CD4-positive, alpha-beta T cell (primary cell): Measurements from ENCODE around the gene GPR37. TPM values are rescaled to one million over a fixed set of nuclear protein-coding genes. Genes with fewer than 3 reads are reported as not detected.

Source experiments
- ATAC-seq: fragments of 200-7000 bp; cut with Tn5 transposase; one replicate; pipeline ENCODE4 v1.10.0; 2022; ENCODE audit warnings: mild to moderate bottlenecking; ENCODE audit not compliant: poor library complexity
- CTCF ChIA-PET: fragments of 350-600 bp; sonication (Branson Sonifier 250); formaldehyde crosslinking; loops from one replicate; lab custom pipeline; 2021; ENCODE audit warnings: antibody characterized with exemption, inconsistent platforms; lab: Charles Lee
- POLR2A ChIA-PET: fragments of 350-600 bp; sonication (Branson Sonifier 250); formaldehyde crosslinking; loops from one replicate; lab custom pipeline; 2021; ENCODE audit warnings: antibody characterized with exemption, inconsistent platforms; lab: Charles Lee
- DNase-seq, 14 experiments: peaks; one replicate each; pipeline ENCODE4 v3.0.0-alpha.2; 2013 to 2020; ENCODE audit warnings: mixed read lengths in 2 of 14
- H3K27ac ChIP-seq, 2 donors: one replicate each; pipeline versions ENCODE4 v1.5.1 to v1.7.0; 2013; ENCODE audit warnings: low read length in 2 of 2, low read depth in 1 of 2, mild to moderate bottlenecking in 1 of 2
- H3K27me3 ChIP-seq, 2 experiments: 1 replicate in 1 of 2; 2 replicates in 1 of 2; pipeline versions ENCODE4 v1.6.1 to v1.7.0; 2013; ENCODE audit warnings: low read length in 2 of 2, control low read depth in 1 of 2, mild to moderate bottlenecking in 1 of 2, moderate library complexity in 1 of 2; ENCODE audit not compliant: insufficient read depth in 2 of 2, control insufficient read depth in 1 of 2
- H3K36me3 ChIP-seq: one replicate; pipeline ENCODE4 v1.6.1; 2013; ENCODE audit warnings: low read length, control low read depth; ENCODE audit not compliant: insufficient read depth
- H3K4me1 ChIP-seq: one replicate; pipeline ENCODE4 v1.6.1; 2013; ENCODE audit warnings: low read length, control low read depth; ENCODE audit not compliant: insufficient read depth
- H3K4me3 ChIP-seq: one replicate; pipeline ENCODE4 v1.5.1; 2013; ENCODE audit warnings: mild to moderate bottlenecking, low read length, moderate library complexity
- H3K9me3 ChIP-seq, 2 experiments: 1 replicate in 1 of 2; 2 replicates in 1 of 2; pipeline versions ENCODE4 v1.6.1 to v1.7.0; 2013; ENCODE audit warnings: low read length in 2 of 2, mild to moderate bottlenecking in 2 of 2, control low read depth in 1 of 2, moderate library complexity in 1 of 2; ENCODE audit not compliant: control insufficient read depth in 1 of 2, insufficient read depth in 1 of 2
- H3K27ac Mint-ChIP-seq: one replicate; pipeline ENCODE4 v1.8.0; 2020; ENCODE audit warnings: mixed read lengths
- H3K27me3 Mint-ChIP-seq: one replicate; pipeline ENCODE4 v1.8.0; 2021; ENCODE audit warnings: mixed read lengths
- H3K36me3 Mint-ChIP-seq: one replicate; pipeline ENCODE4 v1.8.0; 2021; ENCODE audit warnings: low read depth, mixed read lengths
- H3K4me1 Mint-ChIP-seq: one replicate; pipeline ENCODE4 v1.8.0; 2021; ENCODE audit warnings: low read depth, mixed read lengths
- H3K4me3 Mint-ChIP-seq: one replicate; pipeline ENCODE4 v1.8.0; 2020; ENCODE audit warnings: mild to moderate bottlenecking, mixed read lengths
- H3K9me3 Mint-ChIP-seq: one replicate; pipeline ENCODE4 v1.8.0; 2020; ENCODE audit warnings: mixed read lengths
- intact Hi-C, 2 experiments: fragments of 100-400 bp; cut with DNase I in 1 of 2; cut with micrococcal nuclease in 1 of 2; formaldehyde crosslinking; loops; one replicate each; pipeline versions ENCODE4 v1.15.1 to v1.9.0; 2023 to 2025; cut with DNase I, micrococcal nuclease
- total RNA-seq, 174 experiments: library from RNA in 2 of 174; stranded (reverse) in 2 of 174; gene quantifications; one replicate each; pipeline ENCODE4 v1.2.3 and lab custom pipeline; 2021 to 2026
- TF ChIP-seq, protein P1 (sequence below): fragments of 200-600 bp; IDR thresholded peaks from one replicate; pipeline ENCODE4 v1.8.0; 2022; ENCODE audit warnings: antibody characterized with exemption, mild to moderate bottlenecking

GPR37 gene
- total RNA-seq, 2 experiments from 2014 or later, result not detected

GRCh38 chr7:124791426-124791825 is 25.8 kb upstream of the GPR37 start:
- peaks cover 38% of the 10 kb centered on the region for H3K27me3 Mint-ChIP-seq

GRCh38 chr7:124790645-124791044 is 25.1 kb upstream of the GPR37 start:
- Mint-ChIP-seq H3K9me3 (no peaks in the 10 kb centered on the region), H3K4me3 (no peak overlapping the region), H3K27ac (no peak overlapping the region), H3K27me3 (peaks cover 44% of the 10 kb centered on the region), H3K36me3 (no peaks in the 10 kb centered on the region), H3K4me1 (no peaks in the 10 kb centered on the region)
- intact Hi-C loops, result no loop called here
- no peaks in the 10 kb centered on the region for H3K9me3 ChIP-seq
- H3K27me3 ChIP-seq, result no peaks in the 10 kb centered on the region
- ChIA-PET POLR2A (no interaction called here), CTCF (no interaction called here)
- ATAC-seq (no peak), DNase-seq (no peak)
- no peak overlapping the region for H3K27ac ChIP-seq
- TF ChIP-seq, protein P1, sequence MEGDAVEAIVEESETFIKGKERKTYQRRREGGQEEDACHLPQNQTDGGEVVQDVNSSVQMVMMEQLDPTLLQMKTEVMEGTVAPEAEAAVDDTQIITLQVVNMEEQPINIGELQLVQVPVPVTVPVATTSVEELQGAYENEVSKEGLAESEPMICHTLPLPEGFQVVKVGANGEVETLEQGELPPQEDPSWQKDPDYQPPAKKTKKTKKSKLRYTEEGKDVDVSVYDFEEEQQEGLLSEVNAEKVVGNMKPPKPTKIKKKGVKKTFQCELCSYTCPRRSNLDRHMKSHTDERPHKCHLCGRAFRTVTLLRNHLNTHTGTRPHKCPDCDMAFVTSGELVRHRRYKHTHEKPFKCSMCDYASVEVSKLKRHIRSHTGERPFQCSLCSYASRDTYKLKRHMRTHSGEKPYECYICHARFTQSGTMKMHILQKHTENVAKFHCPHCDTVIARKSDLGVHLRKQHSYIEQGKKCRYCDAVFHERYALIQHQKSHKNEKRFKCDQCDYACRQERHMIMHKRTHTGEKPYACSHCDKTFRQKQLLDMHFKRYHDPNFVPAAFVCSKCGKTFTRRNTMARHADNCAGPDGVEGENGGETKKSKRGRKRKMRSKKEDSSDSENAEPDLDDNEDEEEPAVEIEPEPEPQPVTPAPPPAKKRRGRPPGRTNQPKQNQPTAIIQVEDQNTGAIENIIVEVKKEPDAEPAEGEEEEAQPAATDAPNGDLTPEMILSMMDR, result no peak
- H3K4me3 ChIP-seq, result no peak overlapping the region
- no peaks in the 10 kb centered on the region for H3K36me3 ChIP-seq
- no peaks in the 10 kb centered on the region for H3K4me1 ChIP-seq

More at GRCh38 chr7:124791426-124791825, 25.8 kb upstream of the GPR37 start:
- Mint-ChIP-seq H3K36me3 (no peaks in the 10 kb centered on the region), H3K4me3 (no peak overlapping the region), H3K27ac (no peak overlapping the region), H3K9me3 (no peaks in the 10 kb centered on the region), H3K4me1 (no peaks in the 10 kb centered on the region)
- Histone ChIP-seq H3K9me3 (no peaks in the 10 kb centered on the region), H3K27ac (no peak overlapping the region), H3K36me3 (no peaks in the 10 kb centered on the region), H3K4me3 (no peak overlapping the region), H3K27me3 (no peaks in the 10 kb centered on the region), H3K4me1 (no peaks in the 10 kb centered on the region)
- ChIA-PET CTCF (no interaction called here), POLR2A (no interaction called here)
- ATAC-seq, result no peak
- intact Hi-C loops, result no loop called here
- no peak for DNase-seq
- TF ChIP-seq, protein P1, result no peak

DNA sequence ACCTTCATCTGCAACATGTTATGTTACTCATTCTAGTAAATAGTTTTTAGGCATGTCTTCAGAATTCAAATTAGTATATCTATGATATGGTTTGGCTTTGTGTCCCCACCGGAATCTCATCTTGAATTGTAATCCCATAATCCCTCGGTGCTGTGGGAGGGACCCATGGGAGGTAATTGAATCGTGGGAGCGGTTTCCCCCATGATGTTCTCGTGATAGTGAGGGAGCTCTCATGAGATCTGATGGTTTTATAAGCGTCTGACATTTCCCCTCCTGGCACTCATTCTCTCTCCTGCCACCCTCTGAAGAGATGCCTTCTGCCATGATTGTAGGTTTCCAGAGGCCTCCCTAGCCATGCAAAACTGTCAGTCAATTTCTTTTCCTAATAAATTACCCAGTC is 20.4 kb upstream of the GPR37 start:
- Histone ChIP-seq H3K27me3 (no peaks in the 10 kb centered on the region), H3K36me3 (no peaks in the 10 kb centered on the region), H3K27ac (no peak overlapping the region), H3K9me3 (no peaks in the 10 kb centered on the region), H3K4me3 (no peak overlapping the region), H3K4me1 (no peaks in the 10 kb centered on the region)
- H3K4me1 Mint-ChIP-seq, result no peaks in the 10 kb centered on the region
- H3K4me3 Mint-ChIP-seq, result no peak overlapping the region
- intact Hi-C loops, result no loop called here
- POLR2A ChIA-PET, result no interaction called here
- TF ChIP-seq, protein P1, result no peak
- H3K36me3 Mint-ChIP-seq, result no peaks in the 10 kb centered on the region
- CTCF ChIA-PET, result no interaction called here
- no peak overlapping the region for H3K27ac Mint-ChIP-seq
- DNase-seq (no peak), ATAC-seq (no peak)
- peaks cover 22% of the 10 kb centered on the region for H3K27me3 Mint-ChIP-seq
- H3K9me3 Mint-ChIP-seq, result no peaks in the 10 kb centered on the region
